HG02798 (cell line): ENCODE data around the gene TAP1.
"Not testable (repeated sequence)": the region's sequence is repeated elsewhere in the genome, so short reads cannot be mapped to it uniquely, and the experiment has no call there.

Experiments used
- ATAC-seq: cut with Tn5 transposase; IDR thresholded peaks from one replicate; pipeline ENCODE4 v1.9.1; 2021; ENCODE audit warnings: mild to moderate bottlenecking; ENCODE audit not compliant: unreplicated experiment, poor library complexity

TAP1 gene

GRCh38 chr6:32814145-32814544 lies 39.4 kb downstream of the TAP1 start:
- ATAC-seq, result no peak

- no peak for ATAC-seq
Measured at GRCh38 chr6:32809171-32809570, 44.3 kb downstream of the TAP1 start.

- ATAC-seq, result no peak
Measured at GRCh38 chr6:32807020-32807580, 46.4 kb downstream of the TAP1 start.

- not testable (repeated sequence) for ATAC-seq
Measured at GRCh38 chr6:32805404-32805803, 48.1 kb downstream of the TAP1 start.

- no peak for ATAC-seq
Measured at GRCh38 chr6:32803416-32803815, 50.1 kb downstream of the TAP1 start.

GRCh38 chr6:32799740-32800139 lies 53.8 kb downstream of the TAP1 start:
- ATAC-seq, result no peak

- no peak for ATAC-seq
Measured at GRCh38 chr6:32799168-32799567, 54.3 kb downstream of the TAP1 start.

- ATAC-seq, result no peak
Measured at GRCh38 chr6:32796848-32797776, 56.4 kb downstream of the TAP1 start.
